Spinal cord (tissue), 10 donors: ENCODE data around the gene SIMC1. TPM values are rescaled to one million over a fixed set of nuclear protein-coding genes. Genes with fewer than 3 reads are reported as not detected.
"Not testable (repeated sequence)": the region's sequence is repeated elsewhere in the genome, so short reads cannot be mapped to it uniquely, and the experiment has no call there.

ENCODE experiments used
- DNase-seq, 6 donors: peaks; one replicate each; pipeline versions ENCODE4 v3.0.0 to v3.0.0-alpha.2; 2013 to 2015; ENCODE audit warnings: low spot score in 6 of 6, low read depth in 4 of 6
- H3K27ac ChIP-seq: one replicate; pipeline ENCODE4 v1.5.1; 2013; ENCODE audit warnings: low read depth, low read length, control low read depth
- H3K27me3 ChIP-seq: one replicate; pipeline ENCODE4 v1.6.1; 2013; ENCODE audit warnings: low read length; ENCODE audit not compliant: control insufficient read depth, insufficient read depth
- H3K36me3 ChIP-seq: one replicate; pipeline ENCODE4 v1.6.1; 2013; ENCODE audit warnings: low read length; ENCODE audit not compliant: control insufficient read depth, insufficient read depth
- H3K4me1 ChIP-seq: one replicate; pipeline ENCODE4 v1.6.1; 2013; ENCODE audit warnings: low read length; ENCODE audit not compliant: control insufficient read depth, insufficient read depth
- H3K4me3 ChIP-seq: one replicate; pipeline ENCODE4 v1.5.1; 2013; ENCODE audit warnings: low read depth, low read length, control low read depth
- H3K9me3 ChIP-seq: one replicate; pipeline ENCODE4 v1.6.1; 2013; ENCODE audit warnings: low read length; ENCODE audit not compliant: control insufficient read depth, insufficient read depth
- WGBS: methylation state at CpG from one replicate; pipeline ENCODE4 v1.1.5; 2013; ENCODE audit warnings: missing lambda C conversion rate; ENCODE audit not compliant: insufficient coverage; 5-methylcytosine and 5-hydroxymethylcytosine counted together
- polyA plus RNA-seq, 2 donors: library from polyadenylated mRNA; unstranded; fragments of 120-200 nt; gene quantifications; one replicate each; pipeline ENCODE4 v1.2.1, GENCODE V29; 2013; ENCODE audit not compliant: insufficient read length in 2 of 2
- total RNA-seq, 2 donors: library from RNA; depleted of rRNA in 1 of 2; stranded (reverse); fragments of 120-200 nt in 1 of 2; fragments of >200 nt in 1 of 2; gene quantifications; one replicate each; pipeline versions ENCODE4 v1.2.3 to v1.2.4, GENCODE V29; 2013 to 2014
- donor health status: healthy.

The SIMC1 gene
- total and polyA plus RNA-seq, 4 donors, result 12.7 to 29.2 (median 22.7) TPM

- 0% methylated on average over 1 of the region's 6 CpGs for WGBS
- Histone ChIP-seq H3K27me3 (peaks cover 12% of the 10 kb centered on the region), H3K4me1 (peaks cover 15% of the 10 kb centered on the region)
- H3K27ac ChIP-seq, H3K4me3 ChIP-seq, H3K9me3 ChIP-seq, DNase-seq, H3K36me3 ChIP-seq: not testable (repeated sequence)
These were observed 43.2 kb upstream of the SIMC1 start for GRCh38 chr5:176195084-176195413.

GRCh38 chr5:176195487-176196207 lies 42.6 kb upstream of the SIMC1 start:
- DNase-seq, H3K9me3 ChIP-seq, H3K27ac ChIP-seq, H3K4me3 ChIP-seq, H3K36me3 ChIP-seq: not testable (repeated sequence)
- peaks cover 12% of the 10 kb centered on the region for H3K27me3 ChIP-seq
- 50% methylated on average over 1 of the region's 8 CpGs for WGBS
- peaks cover 15% of the 10 kb centered on the region for H3K4me1 ChIP-seq

- not testable (repeated sequence) for DNase-seq, H3K36me3 ChIP-seq, H3K4me3 ChIP-seq, H3K9me3 ChIP-seq, H3K27ac ChIP-seq
- Histone ChIP-seq H3K4me1 (peaks cover 15% of the 10 kb centered on the region), H3K27me3 (peaks cover 12% of the 10 kb centered on the region)
- WGBS, result no CpG with 5 or more reads among the region's 7 CpGs
These were observed 41.4 kb upstream of the SIMC1 start for GRCh38 chr5:176196781-176197180.

GRCh38 chr5:176197234-176197858 lies 40.9 kb upstream of the SIMC1 start:
- H3K27me3 ChIP-seq, result peaks cover 12% of the 10 kb centered on the region

GRCh38 chr5:176198299-176198698 lies 39.9 kb upstream of the SIMC1 start:
- H3K9me3 ChIP-seq, DNase-seq, H3K4me3 ChIP-seq, H3K27ac ChIP-seq, H3K36me3 ChIP-seq: not testable (repeated sequence)
- Histone ChIP-seq H3K27me3 (peaks cover 12% of the 10 kb centered on the region), H3K4me1 (peaks cover 15% of the 10 kb centered on the region)
- WGBS, result no CpG with 5 or more reads among the region's 2 CpGs

More at GRCh38 chr5:176197234-176197858, 40.9 kb upstream of the SIMC1 start:
- H3K9me3 ChIP-seq, H3K36me3 ChIP-seq, H3K4me3 ChIP-seq, DNase-seq, H3K27ac ChIP-seq: not testable (repeated sequence)
- peaks cover 15% of the 10 kb centered on the region for H3K4me1 ChIP-seq
- WGBS, result no CpG with 5 or more reads among the region's 6 CpGs

- not testable (repeated sequence) for H3K9me3 ChIP-seq, H3K36me3 ChIP-seq, H3K27ac ChIP-seq, H3K4me3 ChIP-seq, H3K4me1 ChIP-seq, H3K27me3 ChIP-seq
- peak in 1 of 6 donors; percentile 22 for DNase-seq
- WGBS, result under 1% methylated on average over 65 of the region's 72 CpGs
These were observed 39.1 kb upstream of the SIMC1 start for GRCh38 chr5:176198991-176199733.

GRCh38 chr5:176199803-176200399 lies 38.3 kb upstream of the SIMC1 start:
- H3K27ac ChIP-seq, DNase-seq, H3K27me3 ChIP-seq, H3K4me3 ChIP-seq, H3K9me3 ChIP-seq, H3K4me1 ChIP-seq, H3K36me3 ChIP-seq: not testable (repeated sequence)
- WGBS, result no CpG with 5 or more reads among the region's 9 CpGs

GRCh38 chr5:176201811-176202210 lies 36.4 kb upstream of the SIMC1 start:
- no peak for DNase-seq
- Histone ChIP-seq H3K4me1 (peaks cover 8% of the 10 kb centered on the region), H3K36me3 (no peaks in the 10 kb centered on the region), H3K9me3 (no peaks in the 10 kb centered on the region), H3K27me3 (peaks cover 3% of the 10 kb centered on the region), H3K4me3 (no peak overlapping the region), H3K27ac (no peak overlapping the region)
- WGBS, result 98% methylated on average over 6 of the region's 8 CpGs

GRCh38 chr5:176203086-176203485 lies 35.1 kb upstream of the SIMC1 start:
- Histone ChIP-seq H3K36me3 (no peaks in the 10 kb centered on the region), H3K9me3 (no peaks in the 10 kb centered on the region), H3K27me3 (peaks cover 3% of the 10 kb centered on the region), H3K4me3 (no peak overlapping the region), H3K27ac (no peak overlapping the region), H3K4me1 (peaks cover 8% of the 10 kb centered on the region)
- WGBS, result 81% methylated on average over 7 of the region's 8 CpGs
- no peak for DNase-seq
